Parathyroid adenoma (tissue), 2 donors: ENCODE measurements around the gene DNAJA2.
"Not testable (repeated sequence)": the region's sequence is repeated elsewhere in the genome, so short reads cannot be mapped to it uniquely, and the experiment has no call there.

ENCODE experiments used
- H2AFZ ChIP-seq: fragments of 300-600 bp; sonication (generic); one replicate; pipeline ENCODE4 v1.7.0; 2017; ENCODE audit warnings: antibody characterized with exemption, mild to moderate bottlenecking
- H3K27ac ChIP-seq: fragments of 300-600 bp; sonication (generic); one replicate; pipeline ENCODE4 v1.7.0; 2017
- H3K27me3 ChIP-seq: fragments of 300-600 bp; sonication (generic); one replicate; pipeline ENCODE4 v1.7.0; 2017; ENCODE audit warnings: low read length; ENCODE audit not compliant: control insufficient read depth, insufficient read depth
- H3K36me3 ChIP-seq: fragments of 300-600 bp; sonication (generic); one replicate; pipeline ENCODE4 v1.7.0; 2017; ENCODE audit warnings: low read length; ENCODE audit not compliant: control insufficient read depth, insufficient read depth
- H3K4me1 ChIP-seq: fragments of 300-600 bp; sonication (generic); one replicate; pipeline ENCODE4 v1.7.0; 2017; ENCODE audit warnings: control low read depth
- H3K4me2 ChIP-seq: fragments of 300-600 bp; sonication (generic); one replicate; pipeline ENCODE4 v1.7.0; 2017; ENCODE audit warnings: low read length
- H3K4me3 ChIP-seq: fragments of 300-600 bp; sonication (generic); one replicate; pipeline ENCODE4 v1.7.0; 2017; ENCODE audit warnings: low read depth, low read length
- H3K79me2 ChIP-seq: fragments of 300-600 bp; sonication (generic); one replicate; pipeline ENCODE4 v1.7.0; 2017; ENCODE audit warnings: control low read depth
- H3K9ac ChIP-seq: fragments of 300-600 bp; sonication (generic); one replicate; pipeline ENCODE4 v1.7.0; 2017; ENCODE audit warnings: mild to moderate bottlenecking
- H3K9me3 ChIP-seq: fragments of 300-600 bp; sonication (generic); one replicate; pipeline ENCODE4 v1.7.0; 2017; ENCODE audit warnings: low read length; ENCODE audit not compliant: control insufficient read depth
- CTCF ChIP-seq: fragments of 300-600 bp; sonication (generic); IDR thresholded peaks from one replicate; pipeline ENCODE4 v1.7.0; 2017; ENCODE audit warnings: antibody characterized with exemption, mild to moderate bottlenecking
- donor health status: primary hyperparathyroidism.

Gene DNAJA2

GRCh38 chr16:47008174-47008573 lies 34.7 kb upstream of the DNAJA2 start:
- Histone ChIP-seq H3K36me3 (no peaks in the 10 kb centered on the region), H3K4me1 (no peaks in the 10 kb centered on the region), H2AFZ (no peak overlapping the region), H3K4me2 (no peak overlapping the region), H3K9ac (no peak overlapping the region), H3K9me3 (no peaks in the 10 kb centered on the region), H3K4me3 (no peak overlapping the region), H3K79me2 (no peaks in the 10 kb centered on the region), H3K27ac (no peak overlapping the region), H3K27me3 (no peaks in the 10 kb centered on the region)
- no peak for TF ChIP-seq CTCF

DNA sequence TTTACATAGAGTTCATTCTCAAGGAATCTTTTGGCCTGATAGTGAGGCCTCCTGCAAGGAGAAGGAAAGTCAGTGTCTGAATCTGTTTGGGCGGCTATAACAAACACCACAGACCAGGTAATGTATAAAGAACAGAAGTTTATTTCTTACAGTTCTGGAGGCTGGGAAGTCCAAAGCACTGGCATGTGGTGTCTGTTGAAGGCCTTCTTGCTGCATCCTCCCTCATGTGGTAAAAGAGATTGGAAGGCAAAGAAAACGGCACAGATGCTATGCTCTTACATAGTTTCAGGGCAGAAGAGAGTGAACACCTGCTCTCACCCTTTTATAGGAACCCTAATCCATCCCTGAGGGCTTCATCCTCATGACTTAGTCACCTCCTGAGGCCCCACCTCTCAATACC lies 31.2 kb upstream of the DNAJA2 start:
- no peaks in the 10 kb centered on the region for H3K36me3 ChIP-seq
- no peak overlapping the region for H3K4me3 ChIP-seq
- H2AFZ ChIP-seq: no peak overlapping the region
- H3K4me2 ChIP-seq: no peak overlapping the region
- no peak overlapping the region for H3K27ac ChIP-seq
- no peaks in the 10 kb centered on the region for H3K79me2 ChIP-seq
- no peaks in the 10 kb centered on the region for H3K27me3 ChIP-seq
- no peak for TF ChIP-seq CTCF
- no peaks in the 10 kb centered on the region for H3K4me1 ChIP-seq
- no peak overlapping the region for H3K9ac ChIP-seq
- H3K9me3 ChIP-seq: no peaks in the 10 kb centered on the region

GRCh38 chr16:47000066-47000465 lies 26.6 kb upstream of the DNAJA2 start:
- not testable (repeated sequence) for H3K9me3 ChIP-seq, H3K27me3 ChIP-seq, H3K36me3 ChIP-seq, H2AFZ ChIP-seq, H3K79me2 ChIP-seq, H3K9ac ChIP-seq, H3K4me2 ChIP-seq, H3K4me1 ChIP-seq, H3K4me3 ChIP-seq, H3K27ac ChIP-seq

- Histone ChIP-seq H3K36me3 (no peaks in the 10 kb centered on the region), H3K79me2 (no peaks in the 10 kb centered on the region), H3K4me1 (no peaks in the 10 kb centered on the region), H3K27ac (no peak overlapping the region), H3K9me3 (no peaks in the 10 kb centered on the region), H3K9ac (no peak overlapping the region), H3K4me3 (no peak overlapping the region), H3K4me2 (no peak overlapping the region), H2AFZ (no peak overlapping the region), H3K27me3 (no peaks in the 10 kb centered on the region)
- no peak for TF ChIP-seq CTCF
Observed at GRCh38 chr16:46997844-46998243, 24.4 kb upstream of the DNAJA2 start.

DNA sequence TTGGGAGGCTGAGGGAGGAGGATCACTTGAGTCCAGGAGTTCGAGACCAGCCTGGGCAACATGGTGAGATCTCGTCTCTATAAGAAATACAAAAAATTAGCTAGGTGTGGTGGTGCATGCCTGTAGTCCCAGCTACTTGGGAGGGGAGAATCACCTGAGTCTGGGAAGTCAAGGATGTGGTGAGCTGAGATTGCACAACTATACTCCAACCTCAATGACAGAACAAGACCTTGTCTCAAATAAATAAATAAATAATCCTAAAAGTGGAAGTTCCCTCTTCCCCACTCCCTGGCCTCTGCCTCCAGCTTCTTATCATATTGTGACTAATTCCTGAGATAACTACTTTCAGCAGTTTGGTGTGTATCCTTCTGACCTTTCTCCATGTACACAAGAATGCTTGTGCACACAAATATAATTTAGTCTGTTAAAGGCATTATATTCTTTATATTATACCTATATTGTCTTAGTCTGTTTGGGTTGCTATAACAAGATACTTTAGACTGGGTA lies 23.5 kb upstream of the DNAJA2 start:
- no peaks in the 10 kb centered on the region for H3K36me3 ChIP-seq
- no peaks in the 10 kb centered on the region for H3K4me1 ChIP-seq
- no peak overlapping the region for H3K4me2 ChIP-seq
- no peak overlapping the region for H3K4me3 ChIP-seq
- H3K9me3 ChIP-seq: no peaks in the 10 kb centered on the region
- H3K9ac ChIP-seq: no peak overlapping the region
- no peak overlapping the region for H2AFZ ChIP-seq
- no peak overlapping the region for H3K27ac ChIP-seq
- TF ChIP-seq CTCF: no peak
- no peaks in the 10 kb centered on the region for H3K27me3 ChIP-seq
- no peaks in the 10 kb centered on the region for H3K79me2 ChIP-seq
